ENCODE data around the gene VWA8. TPM values are rescaled to one million over a fixed set of nuclear protein-coding genes. Genes with fewer than 3 reads are reported as not detected.

Gene VWA8
- total and polyA plus RNA-seq, 2 of the 8 experiments (the other 6 are each of a cell fraction or from before 2014, with no cell fraction given) = 5.9 to 19.6 TPM

GRCh38 chr13:41919741-41920487 is 41.0 kb downstream of the VWA8 start:
- H3K23ac ChIP-seq (ENCODE audit: insufficient read length) = no peak overlapping the region
- no peak overlapping the region for H2BK5ac ChIP-seq (ENCODE audit: low read depth, low read length)
- H3K79me1 ChIP-seq (ENCODE audit: low read depth, low read length) = no peaks in the 10 kb centered on the region; the same call in 1 of the 2 replicates
- H4K91ac ChIP-seq (replicated peaks; ENCODE audit: insufficient read length, low read length) = no peak overlapping the region
- no peak overlapping the region for H2BK12ac ChIP-seq (ENCODE audit: low read depth, low read length)
- no peak overlapping the region for H2BK15ac ChIP-seq (ENCODE audit: low read length)
- CTCF ChIA-PET (ENCODE audit: partially characterized antibody) = interaction anchor here (0.8 to 1.7 kb wide), 5 partner anchors 10 to 23 kb away, joined by 3 to 5 read pairs (median 3); no protein-coding TSS in a partner anchor
- FAIRE-seq = no peak
- H3K18ac ChIP-seq (ENCODE audit: extremely low read depth, low read length) = no peak overlapping the region; the same call in 1 of the 2 replicates
- no peak overlapping the region for H3K56ac ChIP-seq (replicated peaks; ENCODE audit: insufficient read length, low read depth, low read length)
- no peaks in the 10 kb centered on the region; the same call in 1 of the 2 replicates for H3K23me2 ChIP-seq (ENCODE audit: low read depth, low read length)
- H3K9ac ChIP-seq (replicated peaks in 1 of 4; ENCODE audit: extremely low read depth in 1 of 4, low read depth in 3 of 4, low read length in 3 of 4) = no peak overlapping the region
- POLR2A ChIA-PET (ENCODE audit: partially characterized antibody) = no interaction called here
- peaks cover 0 to 4% (median 0%) of the 10 kb centered on the region in 4 experiments; a peak in 1 of 7 replicates for H3K4me1 ChIP-seq (replicated peaks in 1 of 4; ENCODE audit: control insufficient read depth in 3 of 4, insufficient read depth in 4 of 4, low read length in 3 of 4)
- no peak for DNase-seq (ENCODE audit: low read depth in 1 of 2, low spot score in 2 of 2)
- H3K79me2 ChIP-seq (ENCODE audit: control insufficient read depth in 1 of 2, insufficient read depth in 2 of 2, low read length in 2 of 2) = peaks cover 0 to 7% of the 10 kb centered on the region in 2 experiments; a peak in 1 of 4 replicates
- H3K36me3 ChIP-seq (ENCODE audit: control insufficient read depth in 2 of 4, insufficient read depth in 4 of 4, low read length in 3 of 4) = no peaks in the 10 kb centered on the region; a peak in 1 of 8 replicates
- no peak overlapping the region for H3K4me2 ChIP-seq (ENCODE audit: insufficient read depth in 1 of 2, low read depth in 2 of 2, low read length in 2 of 2)
- no peak overlapping the region; the same call in 1 of the 2 replicates for H4K8ac ChIP-seq (ENCODE audit: extremely low read depth, insufficient read depth, low read length)
- no peak overlapping the region for H3K4ac ChIP-seq (replicated peaks; ENCODE audit: insufficient read length, low read depth, low read length)
- 77% methylated on average over 5 of the region's 5 CpGs; no CpG with 5 or more reads in 1 of the 2 experiments for WGBS, 2 experiments (ENCODE audit: extremely low coverage in 1 of 2, insufficient coverage in 1 of 2, insufficient read length in 1 of 2, insufficient replicate concordance in 2 of 2, low coverage in 1 of 2, low lambda C conversion rate in 2 of 2, missing lambda C conversion rate in 1 of 2)
- no peak overlapping the region for H3K14ac ChIP-seq (ENCODE audit: insufficient read length)
- no peak overlapping the region for H2BK20ac ChIP-seq (ENCODE audit: low read length)
- H3K4me3 ChIP-seq (ENCODE audit: extremely low read depth in 1 of 4, insufficient read depth in 2 of 4, low read depth in 3 of 4, low read length in 4 of 4) = no peak overlapping the region
- H3K9me3 ChIP-seq (ENCODE audit: insufficient read depth in 2 of 2, low read depth in 1 of 2, low read length in 1 of 2) = no peaks in the 10 kb centered on the region
- no peak overlapping the region for H2BK120ac ChIP-seq (replicated peaks; ENCODE audit: low read depth, low read length)
- TF ChIP-seq FOSL1 (IDR thresholded peaks at IDR 0.05; ENCODE audit: insufficient read depth, low read depth, low read length) (no peak), SIN3A (conservative IDR thresholded peaks at IDR 0.05 in 1 of 2, IDR thresholded peaks at IDR 0.05 in 1 of 2; ENCODE audit: low read depth in 1 of 2, low read length in 2 of 2) (no peak), RBBP5 (IDR thresholded peaks at IDR 0.05; ENCODE audit: borderline replicate concordance, low read depth, low read length) (no peak), SIRT6 (IDR thresholded peaks at IDR 0.05; ENCODE audit: low read length) (no peak), CTCF (IDR thresholded peaks at IDR 0.05; ENCODE audit: control extremely low read depth in 1 of 3, insufficient read depth in 1 of 3, low read depth in 1 of 3, low read length in 3 of 3) (no peak), CEBPB (IDR thresholded peaks at IDR 0.05; ENCODE audit: low read depth, low read length) (no peak)
- no peaks in the 10 kb centered on the region for H3K27me3 ChIP-seq (replicated peaks in 1 of 4; ENCODE audit: control insufficient read depth in 3 of 4, extremely low read depth in 1 of 4, insufficient read depth in 3 of 4, low read length in 3 of 4)
- H2AFZ ChIP-seq (ENCODE audit: low read length) = no peak overlapping the region
- no peak overlapping the region for H2AK5ac ChIP-seq (ENCODE audit: low read depth, low read length)
- H3K27ac ChIP-seq (ENCODE audit: low read depth, low read length) = no peak overlapping the region
- H4K20me1 ChIP-seq (replicated peaks in 1 of 2; ENCODE audit: control insufficient read depth in 1 of 2, insufficient read depth in 2 of 2, low read length in 2 of 2) = no peaks in the 10 kb centered on the region
- no peak overlapping the region for H4K5ac ChIP-seq (ENCODE audit: insufficient read length, low read depth, low read length)
